ENCODE measurements around the gene EPS8L2. TPM values are rescaled to one million over a fixed set of nuclear protein-coding genes. Genes with fewer than 3 reads are reported as not detected.

The EPS8L2 gene
- polyA plus RNA-seq, 3 donors: 0.55 TPM; not detected in 2

GRCh38 chr11:693887-694562 is 12.0 kb upstream of the EPS8L2 start:
- H3K4me2 ChIP-seq (replicated peaks; ENCODE audit: extremely low read depth, low read length, poor library complexity, severe bottlenecking): peak overlapping the region; percentile 60
- peak in 1 of 3 donors; percentile 16 for DNase-seq
- Mint-ChIP-seq H3K27ac (peak overlapping the region in 3 of 7 donors; percentile 62 to 76 (median 69)), H3K4me1 (peaks cover 45% of the 10 kb centered on the region), H3K36me3 (peaks cover 19 to 38% of the 10 kb centered on the region in 2 donors), H3K27me3 (ENCODE audit: low read depth in 3 of 3) (peaks cover 0 to 8% (median 5%) of the 10 kb centered on the region in 3 donors), H3K9me3 (peaks cover 0 to 1% (median 0%) of the 10 kb centered on the region in 7 donors), H3K4me3 (peak overlapping the region; percentile 72 to 76)
- WGBS (ENCODE audit: insufficient coverage): 71% methylated on average over 12 of the region's 15 CpGs
- no peak for TF ChIP-seq CTCF (IDR thresholded peaks at IDR 0.05)
- no peaks in the 10 kb centered on the region for H3K27me3 ChIP-seq (ENCODE audit: control insufficient read depth in 2 of 2, insufficient read depth in 2 of 2, low read length in 2 of 2)
- peaks cover 41 to 47% of the 10 kb centered on the region in 2 donors for H3K4me1 ChIP-seq (ENCODE audit: control insufficient read depth in 1 of 2, insufficient read depth in 2 of 2, low read length in 2 of 2)
- peaks cover 2 to 21% of the 10 kb centered on the region in 2 donors for H3K36me3 ChIP-seq (replicated peaks in 1 of 2; ENCODE audit: control insufficient read depth in 1 of 2, insufficient read depth in 2 of 2, low read length in 2 of 2)
- H3K27ac ChIP-seq (ENCODE audit: low read depth in 1 of 2, low read length in 2 of 2): no peak overlapping the region
- peak overlapping the region; percentile 31 for H2AFZ ChIP-seq (ENCODE audit: insufficient read depth, low read depth, low read length, poor library complexity, severe bottlenecking)
- no peaks in the 10 kb centered on the region for H3K9me3 ChIP-seq (replicated peaks in 1 of 2; ENCODE audit: control insufficient read depth in 1 of 2, insufficient read depth in 1 of 2, low read length in 2 of 2)
- H3K4me3 ChIP-seq (replicated peaks in 1 of 3; ENCODE audit: low read depth in 2 of 3, low read length in 3 of 3): peak overlapping the region in 1 of 3 experiments; percentile 54
- peak overlapping the region; percentile 40 for H3K9ac ChIP-seq (ENCODE audit: insufficient read depth, low read length, poor library complexity, severe bottlenecking)
- intact Hi-C loops (cut with micrococcal nuclease): loop anchor here in 1 of 2 donors (10.0 kb wide), 1 partner anchor 691 kb away; the partner anchor contains the start of gene BRSK2
- H3K79me2 ChIP-seq (ENCODE audit: insufficient read depth, low read length): peaks cover 48% of the 10 kb centered on the region
- H4K20me1 ChIP-seq (ENCODE audit: insufficient read depth, low read length): peaks cover 38% of the 10 kb centered on the region

DNA sequence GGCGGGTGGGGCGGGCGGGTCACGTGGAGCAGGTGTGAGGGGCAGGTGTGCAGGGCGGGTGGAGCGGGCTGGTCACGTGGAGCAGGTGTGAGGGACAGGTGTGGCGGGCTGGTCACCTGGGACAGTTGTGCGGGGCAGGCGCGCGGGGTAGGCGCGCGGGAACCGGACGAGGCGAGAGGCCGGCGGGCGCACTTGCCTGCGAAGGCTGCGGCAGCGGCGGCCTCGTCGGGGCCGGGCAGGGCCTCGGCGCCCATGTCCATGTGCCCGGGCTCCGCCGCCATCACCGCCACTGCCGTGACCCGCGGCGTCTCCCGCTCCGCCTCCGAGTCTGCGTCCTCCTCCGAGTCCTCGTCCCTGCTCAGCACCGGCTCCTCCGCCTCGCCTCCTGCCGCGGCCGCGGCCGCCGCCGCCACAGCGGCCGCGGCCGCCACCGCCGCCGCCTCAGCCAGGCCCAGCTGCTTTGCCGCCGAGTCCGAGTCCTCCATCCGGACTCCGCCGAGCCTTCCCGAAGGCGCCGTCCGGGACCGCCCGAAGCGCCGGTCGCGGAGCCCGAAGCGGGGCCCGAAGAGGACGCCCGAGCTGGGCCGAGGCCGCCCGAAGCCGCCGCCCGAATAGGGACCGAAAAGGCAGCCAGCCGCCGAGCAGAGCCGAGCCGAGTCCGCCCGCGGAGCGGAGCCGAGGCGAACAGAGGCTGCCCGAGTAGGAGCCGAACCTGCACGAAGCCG is 11.3 kb upstream of the EPS8L2 start, which contains the start of gene DEAF1:
Gene DEAF1, minus strand, starts transcription at position 660 of the 725 bp plus-strand sequence. Its CDS starts 175 bp downstream, at position 485.
- Histone ChIP-seq H3K4me3 (replicated peaks in 1 of 3; ENCODE audit: low read depth in 2 of 3, low read length in 3 of 3) (peak within 1 kb of the TSS; percentile 73 to 87 (median 83)), H3K27me3 (ENCODE audit: control insufficient read depth in 2 of 2, insufficient read depth in 2 of 2, low read length in 2 of 2) (no peaks in the 10 kb centered on the region), H3K4me2 (replicated peaks; ENCODE audit: extremely low read depth, low read length, poor library complexity, severe bottlenecking) (peak within 1 kb of the TSS; percentile 84), H2AFZ (ENCODE audit: insufficient read depth, low read depth, low read length, poor library complexity, severe bottlenecking) (peak within 1 kb of the TSS; percentile 89), H3K36me3 (replicated peaks in 1 of 2; ENCODE audit: control insufficient read depth in 1 of 2, insufficient read depth in 2 of 2, low read length in 2 of 2) (peaks cover 2 to 16% of the 10 kb centered on the region in 2 donors), H4K20me1 (ENCODE audit: insufficient read depth, low read length) (peaks cover 38% of the 10 kb centered on the region), H3K9ac (ENCODE audit: insufficient read depth, low read length, poor library complexity, severe bottlenecking) (peak within 1 kb of the TSS; percentile 95), H3K27ac (ENCODE audit: low read depth in 1 of 2, low read length in 2 of 2) (peak within 1 kb of the TSS; percentile 95 to 98), H3K4me1 (ENCODE audit: control insufficient read depth in 1 of 2, insufficient read depth in 2 of 2, low read length in 2 of 2) (peaks cover 46 to 51% of the 10 kb centered on the region in 2 donors), H3K9me3 (replicated peaks in 1 of 2; ENCODE audit: control insufficient read depth in 1 of 2, insufficient read depth in 1 of 2, low read length in 2 of 2) (no peaks in the 10 kb centered on the region), H3K79me2 (ENCODE audit: insufficient read depth, low read length) (peaks cover 55% of the 10 kb centered on the region)
- H3K4me3 Mint-ChIP-seq: peak within 1 kb of the TSS; percentile 83 to 89
- no peak for TF ChIP-seq CTCF (IDR thresholded peaks at IDR 0.05)
- intact Hi-C loops (cut with micrococcal nuclease): loop anchor here in 1 of 2 donors (10.0 kb wide), 1 partner anchor 690 kb away; the partner anchor contains the start of gene BRSK2
- peaks cover 0 to 8% (median 5%) of the 10 kb centered on the region in 3 donors for H3K27me3 Mint-ChIP-seq (ENCODE audit: low read depth in 3 of 3)
- DNase-seq: peak; percentile 98 to 99 (median 98)
- H3K27ac Mint-ChIP-seq: peak within 1 kb of the TSS; percentile 93 to 97 (median 96)
- peaks cover 48% of the 10 kb centered on the region for H3K4me1 Mint-ChIP-seq
- peaks cover 0 to 1% (median 0%) of the 10 kb centered on the region in 7 donors for H3K9me3 Mint-ChIP-seq
- 2% methylated on average over 95 of the region's 103 CpGs for WGBS (ENCODE audit: insufficient coverage)
- peaks cover 18 to 38% of the 10 kb centered on the region in 2 donors for H3K36me3 Mint-ChIP-seq
